HG02870 (cell line): ENCODE data around the gene MUC4.
"Not testable (repeated sequence)": the region's sequence is repeated elsewhere in the genome, so short reads cannot be mapped to it uniquely, and the experiment has no call there.

ENCODE experiments used
- ATAC-seq: cut with Tn5 transposase; IDR thresholded peaks from one replicate; pipeline ENCODE4 v1.9.1; 2021; ENCODE audit warnings: mild to moderate bottlenecking, moderate library complexity; ENCODE audit not compliant: unreplicated experiment

Gene MUC4

DNA sequence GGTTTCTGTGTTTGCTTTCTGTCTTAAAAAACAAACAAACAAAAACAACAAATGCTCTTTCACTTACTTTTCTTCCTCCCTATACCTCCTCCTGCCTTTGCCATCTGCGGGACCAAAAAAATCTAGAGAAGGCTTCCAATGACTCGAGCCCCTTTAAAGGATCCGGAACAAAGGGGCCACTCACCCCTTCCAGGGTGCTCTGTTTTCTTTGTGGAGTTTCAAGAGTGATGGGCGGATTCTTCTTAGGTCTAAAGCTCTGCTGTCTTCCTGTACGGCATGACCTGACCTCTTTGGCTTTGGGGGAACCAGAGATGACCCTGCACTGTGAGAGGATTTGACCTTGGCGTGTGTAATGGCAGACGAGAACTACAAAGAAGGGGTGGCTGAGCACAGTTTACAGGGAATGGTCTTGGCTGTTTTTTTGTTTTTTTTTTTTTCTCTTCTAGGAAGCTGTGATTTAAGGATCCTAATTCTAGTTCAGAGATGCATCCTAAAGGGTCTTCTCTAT is 93.2 kb downstream of the MUC4 start:
- no peak for ATAC-seq

DNA sequence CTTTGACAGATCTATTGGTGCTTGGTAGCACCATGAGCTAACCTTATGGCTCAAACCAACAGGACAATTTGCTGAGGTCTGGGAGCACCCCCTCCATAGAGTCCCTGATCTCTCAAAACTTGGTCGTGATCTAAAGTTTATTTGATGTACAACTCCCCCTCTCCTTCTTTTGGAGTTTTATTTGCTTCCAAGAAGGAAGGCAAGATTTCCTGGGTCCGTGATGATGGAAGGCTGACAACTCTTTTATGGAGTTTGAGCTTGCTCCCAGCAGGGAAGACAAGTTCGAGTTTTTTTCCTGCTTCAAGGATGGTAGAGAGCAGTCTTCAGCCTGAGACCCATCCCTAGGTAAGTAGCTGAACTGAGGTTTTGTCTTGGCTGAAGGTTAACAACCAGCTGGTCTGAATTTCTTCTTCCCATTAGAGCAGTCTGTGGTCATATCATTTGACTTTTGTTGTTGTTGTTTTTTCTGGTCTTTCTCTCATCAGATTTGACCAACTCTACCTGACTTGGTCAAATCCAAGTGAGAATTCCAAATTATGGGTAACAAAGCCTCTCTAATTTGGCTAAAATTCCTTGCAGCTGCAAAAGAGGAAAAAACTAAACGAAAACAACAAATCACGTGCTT is 93.8 kb downstream of the MUC4 start:
- no peak for ATAC-seq

DNA sequence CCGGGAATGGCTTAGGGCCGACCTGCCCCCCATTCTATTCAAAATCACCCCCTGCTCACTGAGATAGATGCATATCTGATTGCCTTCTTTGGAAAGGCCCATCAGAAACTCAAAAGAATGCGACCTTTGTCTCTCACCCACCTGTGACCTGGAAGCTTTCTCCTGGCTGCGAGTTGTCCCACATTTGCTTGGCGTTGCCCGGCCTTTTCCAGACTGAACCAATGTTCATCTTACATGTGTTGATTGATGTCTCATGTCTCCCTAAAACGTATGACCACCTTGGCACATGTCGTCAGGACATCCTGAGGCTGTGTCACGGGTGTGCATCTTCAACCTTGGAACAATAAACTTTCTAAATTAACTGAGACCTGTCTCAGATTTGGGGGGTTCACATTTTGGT is 94.3 kb downstream of the MUC4 start:
- no peak for ATAC-seq

DNA sequence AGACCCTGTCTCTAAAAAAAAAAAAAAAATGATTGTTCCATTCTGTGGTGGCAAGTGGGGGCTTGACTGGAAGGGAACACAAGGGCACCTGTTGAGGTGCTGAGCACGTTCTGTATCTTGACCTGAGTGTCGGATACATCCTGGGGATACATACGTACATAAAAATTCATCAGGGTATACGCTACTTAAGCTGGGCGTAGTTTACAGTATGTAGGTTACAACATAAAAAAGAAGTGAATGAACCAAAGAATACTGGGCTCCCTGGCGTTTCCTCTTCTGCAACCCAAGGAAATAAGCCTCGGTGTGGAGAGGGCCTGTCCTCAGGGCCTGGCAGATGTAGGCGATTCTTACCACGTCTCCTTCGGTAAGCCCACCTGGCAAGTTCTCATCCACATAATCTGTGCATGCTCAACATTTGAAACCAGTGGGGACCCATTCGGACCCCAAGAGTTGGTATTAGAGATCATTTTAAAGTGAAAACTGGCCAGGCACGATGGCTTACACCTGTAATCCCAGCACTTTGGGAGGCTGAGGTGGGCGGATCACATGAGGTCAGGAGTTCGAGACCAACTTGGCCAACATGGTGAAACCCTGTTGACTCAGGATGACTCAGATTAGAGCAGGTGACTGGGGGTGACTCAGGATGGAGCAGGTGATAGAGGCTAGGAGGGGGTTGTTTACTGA is 96.0 kb downstream of the MUC4 start:
- ATAC-seq, result no peak

DNA sequence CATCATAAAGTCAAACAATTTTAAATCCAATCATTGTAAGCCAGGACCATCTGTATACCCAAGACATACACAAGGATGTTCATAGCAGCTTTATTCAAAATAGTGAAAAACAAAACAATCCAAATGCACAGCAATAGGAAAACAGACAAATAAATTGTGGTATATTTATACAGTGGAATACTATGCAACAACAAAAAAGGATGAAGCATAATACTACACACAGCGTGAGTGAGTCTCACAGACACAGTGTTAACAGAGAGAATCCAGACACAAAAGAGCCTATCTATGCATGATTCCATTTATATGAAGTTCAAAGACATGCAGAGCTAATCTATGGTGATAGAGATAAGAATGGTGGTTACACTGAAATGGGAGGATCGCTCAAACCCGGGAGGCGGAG is 96.6 kb downstream of the MUC4 start:
- ATAC-seq, result no peak

DNA sequence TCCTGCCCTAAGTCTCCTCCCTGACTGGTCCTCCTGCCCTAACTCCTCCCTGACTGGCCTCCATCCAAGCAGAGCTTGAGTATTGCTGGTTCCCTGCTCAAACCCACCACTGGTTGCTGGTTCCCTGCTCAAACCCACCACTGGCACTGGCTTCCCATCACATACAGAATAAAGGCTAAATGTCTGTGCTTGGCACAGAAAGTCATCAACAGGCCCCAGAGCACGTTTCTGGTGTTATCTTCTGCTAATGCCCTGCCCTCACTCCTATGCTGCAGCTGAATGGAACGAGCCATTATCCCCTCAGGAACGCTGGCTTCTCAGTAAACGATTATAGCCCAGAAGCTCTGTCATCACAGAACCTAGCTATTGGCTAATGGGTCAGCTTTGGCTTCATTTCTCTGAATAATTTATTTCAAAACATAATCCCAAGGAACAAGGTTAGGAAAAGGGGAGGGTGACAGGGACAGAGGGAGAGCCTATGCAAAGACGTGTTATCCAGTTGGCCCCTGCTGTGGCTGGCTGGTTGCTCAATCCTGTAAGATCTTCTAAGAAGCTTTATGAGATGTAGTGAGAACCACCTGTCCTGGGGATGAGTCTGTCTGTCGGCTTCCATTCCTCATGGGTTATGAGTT is 97.2 kb downstream of the MUC4 start:
- ATAC-seq, result no peak

DNA sequence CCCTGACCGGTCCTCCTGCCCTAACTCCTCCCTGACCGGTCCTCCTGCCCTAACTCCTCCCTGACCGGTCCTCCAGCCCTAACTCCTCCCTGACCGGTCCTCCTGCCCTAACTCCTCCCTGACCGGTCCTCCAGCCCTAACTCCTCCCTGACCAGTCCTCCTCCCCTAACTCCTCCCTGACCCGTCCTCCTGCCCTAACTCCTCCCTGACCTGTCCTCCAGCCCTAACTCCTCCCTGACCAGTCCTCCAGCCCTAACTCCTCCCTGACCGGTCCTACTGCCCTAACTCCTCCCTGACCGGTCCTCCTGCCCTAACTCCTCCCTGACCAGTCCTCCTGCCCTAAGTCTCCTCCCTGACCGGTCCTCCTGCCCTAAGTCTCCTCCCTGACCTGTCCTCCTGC is 98.6 kb downstream of the MUC4 start:
- ATAC-seq, result not testable (repeated sequence)

DNA sequence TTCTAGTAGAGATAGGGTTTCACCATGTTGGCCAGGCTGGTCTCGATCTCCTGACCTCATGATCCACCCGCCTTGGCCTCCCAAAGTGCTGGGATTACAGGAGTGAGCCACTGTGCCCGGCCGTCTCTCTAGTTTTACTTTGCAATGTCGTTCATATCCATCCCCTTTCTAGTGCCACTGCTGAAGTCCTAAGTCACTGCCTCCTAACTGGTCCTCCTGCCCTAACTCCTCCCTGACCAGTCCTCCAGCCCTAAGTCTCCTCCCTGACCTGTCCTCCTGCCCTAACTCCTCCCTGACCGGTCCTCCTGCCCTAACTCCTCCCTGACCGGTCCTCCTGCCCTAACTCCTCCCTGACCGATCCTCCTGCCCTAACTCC is 99.2 kb downstream of the MUC4 start:
- ATAC-seq, result not testable (repeated sequence)

DNA sequence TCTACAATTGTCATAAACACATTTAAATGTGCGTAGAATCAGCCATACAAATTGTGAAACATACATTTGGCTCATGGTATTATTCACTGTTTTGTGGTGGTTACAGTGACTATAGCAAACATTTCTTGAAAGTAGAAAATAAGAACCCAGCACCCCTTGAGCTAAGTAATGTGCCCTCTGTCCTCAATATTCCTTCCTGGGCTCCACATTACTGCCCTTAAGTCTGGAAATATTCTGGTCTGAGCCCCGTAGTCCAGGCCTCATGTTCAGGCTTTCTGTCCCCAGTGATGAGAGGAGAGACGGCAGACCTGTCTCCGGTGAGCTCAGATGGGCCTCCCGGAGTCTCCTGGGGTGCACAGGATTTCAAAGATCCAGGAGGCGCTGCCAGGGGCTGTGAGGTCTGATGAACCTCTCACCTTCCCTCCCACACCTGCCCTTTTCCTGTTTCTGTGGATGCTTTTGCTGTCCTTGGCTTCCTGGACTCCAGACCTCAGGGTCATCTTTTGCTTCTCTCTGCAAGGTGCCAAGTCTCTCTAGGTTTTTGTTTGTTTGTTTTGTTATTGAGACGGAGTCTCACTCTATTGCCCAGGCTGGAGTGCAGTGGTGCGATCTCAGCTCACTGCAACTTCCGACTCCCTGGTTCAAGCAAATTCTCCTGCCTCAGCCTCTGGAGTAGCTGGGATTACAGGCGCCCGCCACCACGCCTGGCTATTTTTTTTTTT is 99.8 kb downstream of the MUC4 start:
- ATAC-seq, result no peak

DNA sequence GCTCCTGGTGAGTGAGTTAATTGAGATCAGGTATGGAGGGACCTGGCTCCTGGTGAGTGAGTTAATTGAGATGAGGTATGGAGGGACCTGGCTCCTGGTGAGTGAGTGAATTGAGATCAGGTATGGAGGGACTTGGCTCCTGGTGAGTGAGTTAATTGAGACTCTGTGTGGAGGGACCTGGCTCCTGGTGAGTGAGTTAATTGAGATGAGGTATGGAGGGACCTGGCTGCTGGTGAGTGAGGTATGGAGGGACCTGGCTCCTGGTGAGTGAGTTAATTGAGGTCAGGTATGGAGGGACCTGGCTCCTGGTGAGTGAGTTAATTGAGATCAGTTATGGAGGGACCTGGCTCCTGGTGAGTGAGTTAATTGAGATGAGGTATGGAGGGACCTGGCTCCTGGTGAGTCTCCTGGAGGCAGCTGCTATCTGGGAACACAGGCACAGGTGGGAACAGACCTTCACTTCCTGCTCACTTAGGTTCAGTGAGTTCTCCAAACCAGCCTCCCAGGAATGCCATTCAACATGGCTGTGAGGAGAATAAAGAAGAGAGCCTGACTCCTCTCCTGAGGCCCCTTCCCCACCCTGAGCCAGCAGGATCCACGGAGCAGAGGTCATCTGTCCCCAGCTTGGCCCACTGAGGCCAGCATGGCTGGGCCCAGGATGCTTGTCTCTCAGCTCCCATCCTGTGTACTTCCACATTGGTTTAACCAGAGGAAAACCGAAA is 100.5 kb downstream of the MUC4 start:
- ATAC-seq, result not testable (repeated sequence)

DNA sequence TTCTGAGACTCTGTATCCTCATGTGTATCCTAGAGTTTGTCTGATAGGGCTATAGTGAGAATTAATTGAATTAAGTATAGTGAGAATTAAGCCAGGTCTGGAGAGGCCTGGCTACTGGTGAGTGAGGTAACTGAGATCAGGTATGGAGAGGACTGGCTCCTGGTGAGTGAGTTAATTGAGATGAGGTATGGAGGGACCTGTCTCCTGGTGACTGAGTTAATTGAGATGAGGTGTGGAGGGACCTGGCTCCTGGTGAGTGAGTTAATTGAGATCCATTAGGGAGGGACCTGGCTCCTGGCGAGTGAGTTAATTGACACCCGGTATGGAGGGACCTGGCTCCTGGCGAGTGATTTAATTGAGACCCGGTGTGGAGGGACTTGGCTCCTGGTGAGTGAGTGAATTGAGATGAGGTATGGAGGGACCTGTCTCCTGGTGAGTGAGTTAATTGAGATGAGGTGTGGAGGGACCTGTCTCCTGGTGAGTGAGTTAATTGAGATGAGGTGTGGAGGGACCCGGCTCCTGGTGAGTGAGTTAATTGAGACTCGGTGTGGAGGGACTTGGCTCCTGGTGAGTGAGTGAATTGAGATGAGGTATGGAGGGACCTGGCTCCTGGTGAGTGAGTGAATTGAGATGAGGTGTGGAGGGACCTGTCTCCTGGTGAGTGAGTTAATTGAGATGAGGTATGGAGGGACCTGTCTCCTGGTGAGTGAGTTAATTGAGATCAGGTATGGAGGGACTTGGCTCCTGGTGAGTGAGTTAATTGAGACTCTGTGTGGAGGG is 101.4 kb downstream of the MUC4 start:
- ATAC-seq, result not testable (repeated sequence)

DNA sequence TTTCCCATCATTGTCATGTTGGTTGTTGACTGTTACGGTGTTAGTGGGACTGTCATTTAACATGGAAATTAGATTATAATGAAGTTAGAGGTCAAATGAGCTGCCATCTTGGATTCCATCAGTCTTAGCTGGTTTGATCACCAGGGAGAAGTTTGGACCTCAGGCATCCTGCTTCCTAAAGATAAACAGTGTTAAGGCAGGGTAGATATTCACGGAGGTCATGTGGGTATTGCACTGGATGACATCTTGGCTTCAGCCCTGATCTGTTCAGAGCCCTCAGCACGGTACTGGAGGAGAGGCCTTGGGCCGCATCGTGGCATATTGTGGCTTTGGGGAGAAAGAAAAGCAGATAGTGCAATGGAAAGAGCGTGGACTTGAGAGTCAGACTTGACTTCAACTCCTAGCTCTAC is 102.0 kb downstream of the MUC4 start:
- no peak for ATAC-seq

DNA sequence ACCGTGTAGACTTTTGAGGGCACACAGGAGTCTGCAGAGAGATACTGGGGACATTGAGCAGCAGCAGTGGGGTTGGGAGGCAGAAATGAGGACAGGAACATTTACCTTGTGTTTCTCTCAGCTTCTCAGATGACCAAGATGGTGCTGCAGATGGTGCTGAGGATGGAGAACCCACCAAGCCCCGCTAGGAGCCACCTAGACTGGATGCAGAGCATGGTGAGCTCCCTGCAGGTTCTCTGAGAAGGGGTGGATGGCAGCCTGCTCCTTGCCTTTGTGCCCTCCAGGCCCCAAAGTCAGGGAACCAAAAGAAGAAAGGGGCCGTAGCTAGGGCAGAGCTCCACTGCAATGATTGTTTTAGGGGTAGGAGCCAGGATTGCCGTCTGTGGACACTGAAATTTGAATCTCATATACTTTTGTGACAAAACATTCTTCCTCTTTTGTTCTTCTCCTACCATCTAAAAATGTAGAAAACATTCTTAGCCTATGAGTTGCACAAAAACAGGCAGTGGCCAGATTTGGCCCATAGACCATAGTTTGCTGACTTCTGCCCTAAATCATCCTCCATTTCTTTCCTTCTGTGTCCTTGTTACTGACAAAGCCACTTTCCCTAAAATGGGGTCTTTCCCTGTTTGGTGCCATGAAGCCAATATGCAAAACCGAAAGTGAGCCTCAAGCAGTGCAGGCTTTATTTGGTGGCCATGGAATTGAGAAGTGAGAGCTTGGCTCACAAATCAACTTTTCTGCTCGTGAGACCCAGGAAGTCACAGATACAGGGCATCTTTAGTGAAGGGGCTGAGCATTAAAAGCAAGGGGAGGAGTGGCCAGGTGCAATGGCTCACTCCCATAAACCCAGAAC is 102.9 kb downstream of the MUC4 start:
- no peak for ATAC-seq

DNA sequence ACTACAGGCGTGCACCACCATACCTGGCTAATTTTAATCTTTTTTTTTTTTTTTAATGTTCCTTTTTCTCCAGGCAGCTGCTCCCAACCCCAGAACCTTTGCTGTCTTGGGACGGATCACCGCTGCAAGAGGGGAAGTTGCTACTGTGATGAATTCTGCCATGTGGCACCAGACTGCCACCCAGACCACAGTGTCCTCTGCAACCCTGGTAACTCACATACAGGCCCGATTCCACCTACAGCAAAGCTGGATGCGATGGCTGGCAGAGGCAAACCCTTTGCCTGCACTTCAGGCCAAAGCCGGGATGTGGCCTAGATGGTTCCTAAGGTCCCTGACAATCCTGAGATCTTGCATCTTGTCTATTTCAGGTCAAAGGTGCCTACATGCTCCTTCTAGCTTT is 103.7 kb downstream of the MUC4 start:
- no peak for ATAC-seq

DNA sequence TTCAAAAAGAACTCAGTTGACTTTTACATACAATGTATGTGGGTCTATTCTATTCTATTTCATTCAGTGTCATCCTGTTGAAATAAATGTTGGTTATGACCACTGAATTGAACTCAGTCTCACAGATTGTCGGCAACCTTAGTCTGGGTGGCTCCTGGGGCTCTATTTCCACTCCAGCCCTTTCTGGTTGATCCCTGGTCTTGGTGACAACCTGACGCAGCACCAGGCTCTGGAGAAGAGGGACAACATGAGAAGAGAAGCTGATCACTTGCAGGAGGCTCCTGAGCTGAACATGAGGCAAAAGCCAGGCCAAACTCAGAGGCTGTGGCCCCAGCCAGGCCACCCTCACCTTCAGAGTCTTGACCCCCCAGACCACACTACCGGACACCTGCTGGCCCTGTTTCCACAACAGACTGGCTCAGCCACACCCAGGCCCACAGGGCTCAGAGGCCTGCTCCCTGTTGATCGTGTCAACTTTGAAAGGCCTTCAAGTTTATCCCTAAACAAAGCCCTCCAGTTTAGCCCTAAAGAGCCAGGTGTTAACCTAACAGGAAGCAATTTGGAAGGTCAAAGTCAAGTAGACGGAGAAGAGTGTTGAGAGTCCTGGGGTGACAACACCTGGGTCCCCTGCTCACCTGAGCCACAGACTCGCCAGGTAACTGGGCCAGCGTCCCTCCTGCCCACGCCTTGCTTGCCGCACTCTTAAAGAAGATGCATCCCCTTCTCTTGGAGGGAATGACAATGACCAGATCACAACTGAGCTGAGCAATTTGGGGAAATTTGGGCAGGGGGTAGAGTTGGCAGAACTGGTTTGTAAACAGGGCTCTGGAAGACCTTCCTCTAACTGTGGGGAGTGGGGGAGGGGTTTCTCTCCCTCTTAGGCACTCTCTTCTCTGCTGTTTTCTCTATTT is 106.4 kb downstream of the MUC4 start:
- no peak for ATAC-seq

DNA sequence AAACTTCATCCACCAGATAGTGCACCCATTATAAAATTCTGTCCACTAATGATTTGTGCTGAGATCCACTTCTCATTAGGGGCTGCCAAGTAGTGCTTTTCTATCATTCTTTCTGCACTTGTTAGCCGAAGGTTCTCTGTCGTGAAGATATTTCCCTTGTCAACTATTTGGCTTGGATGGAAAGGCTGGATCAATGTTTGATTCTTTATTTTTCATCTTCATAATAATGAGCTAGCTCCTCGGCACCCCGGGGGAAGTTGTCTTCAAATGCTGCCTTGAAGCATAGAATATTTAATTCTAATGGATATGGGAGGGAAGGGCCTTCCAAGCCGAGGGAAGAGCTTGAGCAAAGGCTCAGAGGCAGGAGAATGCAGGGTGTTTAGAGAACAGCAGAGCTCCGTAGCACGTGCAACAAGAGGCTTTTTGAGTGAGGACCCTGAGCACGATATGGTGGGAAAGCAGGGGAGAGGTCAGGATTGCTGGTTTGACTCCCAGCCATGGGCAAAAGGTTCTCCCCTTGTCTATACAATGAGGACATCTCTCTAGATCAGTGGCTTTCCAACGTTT is 107.2 kb downstream of the MUC4 start:
- ATAC-seq, result no peak

DNA sequence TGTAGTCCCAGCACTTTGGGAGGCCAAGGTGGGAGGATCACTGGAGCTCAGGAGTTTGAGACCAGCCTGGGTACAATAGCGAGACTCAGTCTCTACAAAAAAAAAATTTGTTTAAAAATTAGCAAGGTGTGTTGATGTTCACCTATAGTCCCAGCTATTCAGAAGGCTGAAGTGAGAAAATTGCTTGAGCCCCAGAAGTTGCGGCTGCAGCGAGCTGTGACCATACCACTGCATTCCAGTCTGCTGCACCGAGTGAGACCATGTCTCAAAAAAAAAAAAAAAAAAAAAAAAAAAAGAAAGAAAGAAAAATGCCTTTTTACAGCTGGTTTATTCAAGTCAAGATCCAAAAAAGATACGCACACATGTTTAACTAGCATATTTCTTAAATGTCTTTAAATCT is 108.0 kb downstream of the MUC4 start:
- no peak for ATAC-seq
